ENCODE measurements around the gene BMPR1B. TPM values are rescaled to one million over a fixed set of nuclear protein-coding genes. Genes with fewer than 3 reads are reported as not detected.

BMPR1B gene
- total RNA-seq, 4 donors from 2014 or later: 10.5 to 40.9 (median 20.3) TPM

GRCh38 chr4:95021099-95021498 lies 263.3 kb downstream of the BMPR1B start:
- Histone ChIP-seq H3K9me3 (no peaks in the 10 kb centered on the region), H3K27ac (no peak overlapping the region), H3K4me1 (peaks cover 0 to 4% (median 0%) of the 10 kb centered on the region in 3 donors), H3K27me3 (no peaks in the 10 kb centered on the region), H3K4me3 (no peak overlapping the region), H3K36me3 (no peaks in the 10 kb centered on the region)
- no peak for ATAC-seq
- WGBS, 2 donors (ENCODE audit: low coverage in 1 of 2): 100% methylated on average over 1 of the region's 1 CpG
- TF ChIP-seq POLR2AphosphoS5 (IDR thresholded peaks at IDR 0.05) (no peak), EP300 (IDR thresholded peaks at IDR 0.05) (no peak)

GRCh38 chr4:95023110-95023509 lies 265.4 kb downstream of the BMPR1B start:
- ATAC-seq: no peak
- peaks cover 0 to 4% (median 0%) of the 10 kb centered on the region in 3 donors for H3K4me1 ChIP-seq
- TF ChIP-seq CTCF (IDR thresholded peaks at IDR 0.05) (no peak), EP300 (IDR thresholded peaks at IDR 0.05) (no peak), POLR2AphosphoS5 (IDR thresholded peaks at IDR 0.05) (no peak), POLR2A (IDR thresholded peaks at IDR 0.05) (no peak)
- H3K36me3 ChIP-seq: no peaks in the 10 kb centered on the region
- WGBS, 2 donors (ENCODE audit: low coverage in 1 of 2): 82 to 94% methylated on average over 2 to 5 of the region's 5 CpGs
- H3K27ac ChIP-seq: no peak overlapping the region
- H3K27me3 ChIP-seq: no peaks in the 10 kb centered on the region
- H3K4me3 ChIP-seq: no peak overlapping the region
- no peaks in the 10 kb centered on the region for H3K9me3 ChIP-seq

- Histone ChIP-seq H3K36me3 (no peaks in the 10 kb centered on the region), H3K27ac (no peak overlapping the region), H3K9me3 (peaks cover 0 to 4% (median 0%) of the 10 kb centered on the region in 3 donors), H3K27me3 (no peaks in the 10 kb centered on the region), H3K4me1 (no peaks in the 10 kb centered on the region), H3K4me3 (no peak overlapping the region)
- TF ChIP-seq POLR2A (IDR thresholded peaks at IDR 0.05) (no peak), CTCF (IDR thresholded peaks at IDR 0.05) (no peak), EP300 (IDR thresholded peaks at IDR 0.05) (no peak), POLR2AphosphoS5 (IDR thresholded peaks at IDR 0.05) (no peak)
- no peak for ATAC-seq
Observed at GRCh38 chr4:95027905-95028618, 270.3 kb downstream of the BMPR1B start.

- WGBS, 2 donors (ENCODE audit: low coverage in 1 of 2): 93 to 95% methylated on average over 4 of the region's 4 CpGs
- Histone ChIP-seq H3K9me3 (no peaks in the 10 kb centered on the region), H3K4me1 (no peaks in the 10 kb centered on the region), H3K27me3 (no peaks in the 10 kb centered on the region), H3K36me3 (no peaks in the 10 kb centered on the region), H3K27ac (no peak overlapping the region), H3K4me3 (no peak overlapping the region)
- no peak for ATAC-seq
- no peak for TF ChIP-seq POLR2AphosphoS5 (IDR thresholded peaks at IDR 0.05)
- TF ChIP-seq POLR2A (IDR thresholded peaks at IDR 0.05): no peak
- no peak for TF ChIP-seq CTCF (IDR thresholded peaks at IDR 0.05)
- no peak for TF ChIP-seq EP300 (IDR thresholded peaks at IDR 0.05)
Observed at GRCh38 chr4:95038791-95039190, 281.0 kb downstream of the BMPR1B start.

GRCh38 chr4:95044324-95044837 lies 286.6 kb downstream of the BMPR1B start:
- Histone ChIP-seq H3K36me3 (no peaks in the 10 kb centered on the region), H3K9me3 (no peaks in the 10 kb centered on the region), H3K27me3 (no peaks in the 10 kb centered on the region), H3K4me1 (peaks cover 0 to 24% (median 0%) of the 10 kb centered on the region in 3 donors), H3K4me3 (no peak overlapping the region), H3K27ac (no peak overlapping the region)
- ATAC-seq: no peak
- 11 to 40% methylated on average over 4 to 5 of the region's 5 CpGs for WGBS, 2 donors (ENCODE audit: low coverage in 1 of 2)
- TF ChIP-seq CTCF (IDR thresholded peaks at IDR 0.05): no peak
- TF ChIP-seq POLR2A (IDR thresholded peaks at IDR 0.05): no peak
- no peak for TF ChIP-seq POLR2AphosphoS5 (IDR thresholded peaks at IDR 0.05)
- TF ChIP-seq EP300 (IDR thresholded peaks at IDR 0.05): no peak

Measured in gastroesophageal sphincter (tissue), 4 donors.